ENCODE data around the gene SAMD4A. TPM values are rescaled to one million over a fixed set of nuclear protein-coding genes. Genes with fewer than 3 reads are reported as not detected.
A peak's percentile ranks its signal among the peaks of the same experiment; 100 is the strongest.

SAMD4A gene
- total and polyA plus RNA-seq, 2 of the 4 experiments (the other 2 are of a cell fraction) = 22.9 to 38.2 TPM

DNA sequence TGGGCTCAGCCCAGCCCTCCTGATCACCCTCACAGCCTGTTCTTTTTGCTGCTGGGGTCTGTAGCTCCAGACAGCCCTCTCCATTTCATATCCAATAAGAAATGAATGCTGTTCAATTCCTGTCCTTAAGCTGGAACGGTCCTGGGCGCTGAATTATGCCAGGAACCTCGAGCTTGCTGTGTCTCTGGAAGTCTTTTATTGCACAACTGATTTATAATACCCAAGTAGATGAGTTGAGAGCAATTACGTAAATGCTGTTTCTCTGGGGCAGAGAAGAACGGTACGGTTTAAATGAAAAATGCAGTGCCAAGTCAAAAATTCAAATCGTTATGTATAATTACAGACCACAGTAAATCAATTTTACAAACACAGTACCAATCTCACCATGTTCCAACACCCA, 161.0 kb downstream of the SAMD4A start:
- no peak overlapping the region for H3K4me3 ChIP-seq (ENCODE audit: insufficient read depth, low read depth, low read length)
- ATAC-seq (ENCODE audit: low read depth) = no peak
- H3K23ac ChIP-seq (ENCODE audit: low read depth, low read length) = peak overlapping the region; percentile 41; the same call in 1 of the 2 replicates
- peaks cover 20% of the 10 kb centered on the region for H3K4me1 ChIP-seq (ENCODE audit: control insufficient read depth, insufficient read depth, low read length)
- no CpG with 5 or more reads among the region's 7 CpGs for WGBS, 2 experiments (ENCODE audit: extremely low coverage in 2 of 2, insufficient read length in 1 of 2)
- H2BK20ac ChIP-seq (ENCODE audit: low read depth, low read length) = no peak overlapping the region
- H4K5ac ChIP-seq (ENCODE audit: low read depth, low read length) = no peak overlapping the region
- no peak overlapping the region for H3K4ac ChIP-seq (ENCODE audit: low read depth, low read length)
- no peaks in the 10 kb centered on the region for H3K36me3 ChIP-seq (ENCODE audit: control insufficient read depth, insufficient read depth, low read length)
- ChIA-PET POLR2A (ENCODE audit: unreplicated experiment) (no interaction called here), CTCF (interaction anchor here (0.6 kb wide), 1 partner anchor 160 kb away, joined by 4 read pairs; no protein-coding TSS in a partner anchor)
- H3K18ac ChIP-seq (ENCODE audit: low read depth, low read length) = no peak overlapping the region
- BruUV-seq (replicated peaks) = no TSS peak
- no peak overlapping the region for H3K4me2 ChIP-seq (ENCODE audit: low read depth, low read length)
- no peak overlapping the region for H2BK15ac ChIP-seq (ENCODE audit: low read depth, low read length)
- no peak overlapping the region for H3K56ac ChIP-seq (ENCODE audit: extremely low read depth, insufficient read depth, low read length)
- in situ Hi-C loops (cut with MboI; ENCODE audit: low sequenced_read_pairs) (no loop called here), dilution Hi-C loops (cut with HindIII; ENCODE audit: low sequenced_read_pairs, unreplicated experiment) (no loop called here), intact Hi-C loops (cut with micrococcal nuclease) (no loop called here)
- no peaks in the 10 kb centered on the region for H3K27me3 ChIP-seq (ENCODE audit: control insufficient read depth, insufficient read depth, low read length)
- no peak overlapping the region for H3K9ac ChIP-seq (ENCODE audit: low read depth, low read length)
- H2AK9ac ChIP-seq (replicated peaks; ENCODE audit: low read depth, low read length, poor library complexity) = no peak overlapping the region
- H2BK120ac ChIP-seq (ENCODE audit: low read depth, low read length) = no peak overlapping the region
- H4K20me1 ChIP-seq (ENCODE audit: insufficient read depth, low read length) = peaks cover 52% of the 10 kb centered on the region
- DNase-seq = no peak
- H3K9me3 ChIP-seq (ENCODE audit: control insufficient read depth, insufficient read depth, low read length) = no peaks in the 10 kb centered on the region
- no peak overlapping the region for H4K91ac ChIP-seq (ENCODE audit: insufficient read depth, low read depth, low read length)
- H4K8ac ChIP-seq (ENCODE audit: low read depth in 2 of 2, low read length in 2 of 2) = no peak overlapping the region
- H3K14ac ChIP-seq (replicated peaks; ENCODE audit: low read depth, low read length) = no peak overlapping the region
- TF ChIP-seq POLR2A (IDR thresholded peaks at IDR 0.05; ENCODE audit: low read depth, low read length) (no peak), SMC3 (IDR thresholded peaks at IDR 0.05; ENCODE audit: low read depth, low read length) (no peak), BHLHE40 (IDR thresholded peaks at IDR 0.05; ENCODE audit: low read depth, low read length) (no peak), RFX5 (IDR thresholded peaks at IDR 0.05; ENCODE audit: low read depth, low read length) (no peak), CEBPB (IDR thresholded peaks at IDR 0.05; ENCODE audit: low read depth, low read length) (peak; percentile 59), NFE2L2 (IDR thresholded peaks at IDR 0.05; ENCODE audit: low read depth, low read length) (no peak)
- H3K79me1 ChIP-seq (ENCODE audit: low read depth in 1 of 2, low read length in 2 of 2) = peaks cover 53 to 85% of the 10 kb centered on the region in 2 experiments
- H2AK5ac ChIP-seq (ENCODE audit: low read depth, low read length) = no peak overlapping the region
- H3K9me1 ChIP-seq (ENCODE audit: insufficient read depth, low read length) = peaks cover 23% of the 10 kb centered on the region
- no peak overlapping the region for H2BK5ac ChIP-seq (ENCODE audit: low read depth, low read length, poor library complexity, severe bottlenecking)
- H2AFZ ChIP-seq (replicated peaks; ENCODE audit: low read length, poor library complexity) = no peak overlapping the region
- H3K27ac ChIP-seq (ENCODE audit: insufficient read depth, low read length) = no peak overlapping the region
